Left renal pelvis (tissue), 4 donors: ENCODE data around the gene AQP12B. TPM values are rescaled to one million over a fixed set of nuclear protein-coding genes. Genes with fewer than 3 reads are reported as not detected.
"Not testable (repeated sequence)": the region's sequence is repeated elsewhere in the genome, so short reads cannot be mapped to it uniquely, and the experiment has no call there.

Experiments used
- DNase-seq, 4 donors: peaks; one replicate each; pipeline ENCODE4 v3.0.0-alpha.2; 2013; ENCODE audit warnings: low read depth in 4 of 4, low spot score in 3 of 4
- polyA plus RNA-seq, 4 donors: library from polyadenylated mRNA; unstranded; fragments of 120-200 nt; gene quantifications; one replicate each; pipeline ENCODE4 v1.2.1, GENCODE V29; 2013; ENCODE audit not compliant: insufficient read length in 4 of 4

Gene AQP12B
- polyA plus RNA-seq, 4 donors, result 0.17 to 2.5 (median 0.26) TPM

- no peak for DNase-seq
Measured at GRCh38 chr2:240701736-240702639, 19.3 kb upstream of the AQP12B start.

- no peak for DNase-seq
Measured at GRCh38 chr2:240701091-240701735, 18.5 kb upstream of the AQP12B start.

GRCh38 chr2:240700616-240701015 is 17.9 kb upstream of the AQP12B start:
- DNase-seq, result not testable (repeated sequence)

- not testable (repeated sequence) for DNase-seq
Measured at GRCh38 chr2:240699835-240700234, 17.1 kb upstream of the AQP12B start.

- DNase-seq, result not testable (repeated sequence)
Measured at GRCh38 chr2:240698852-240699561, 16.3 kb upstream of the AQP12B start.

GRCh38 chr2:240696469-240696868 is 13.8 kb upstream of the AQP12B start:
- DNase-seq, result not testable (repeated sequence)

- not testable (repeated sequence) for DNase-seq
Measured at GRCh38 chr2:240695593-240695992, 12.9 kb upstream of the AQP12B start.

- DNase-seq, result not testable (repeated sequence)
Measured at GRCh38 chr2:240694304-240694703, 11.6 kb upstream of the AQP12B start.

- DNase-seq, result not testable (repeated sequence)
Measured at GRCh38 chr2:240692583-240693561, 10.2 kb upstream of the AQP12B start.

- DNase-seq, result not testable (repeated sequence)
Measured at GRCh38 chr2:240691631-240692420, 9.1 kb upstream of the AQP12B start, which contains the start of gene AQP12A. TSS of gene AQP12A (plus strand) at chr2:240691866. CDS start at chr2:240691914, 48 bp downstream.

- DNase-seq, result not testable (repeated sequence)
Measured at GRCh38 chr2:240691075-240691427, 8.4 kb upstream of the AQP12B start.

GRCh38 chr2:240690421-240691074 is 7.9 kb upstream of the AQP12B start:
- not testable (repeated sequence) for DNase-seq

GRCh38 chr2:240689975-240690374 is 7.3 kb upstream of the AQP12B start:
- DNase-seq, result no peak

GRCh38 chr2:240688553-240688919 is 5.9 kb upstream of the AQP12B start:
- DNase-seq, result no peak

- no peak for DNase-seq
Measured at GRCh38 chr2:240687741-240688552, 5.3 kb upstream of the AQP12B start.

GRCh38 chr2:240687045-240687740 is 4.5 kb upstream of the AQP12B start:
- DNase-seq, result no peak

- no peak for DNase-seq
Measured at GRCh38 chr2:240686460-240686859, 3.8 kb upstream of the AQP12B start.
